ENCODE measurements around the gene GCNT3.
A peak's percentile ranks its signal among the peaks of the same experiment; 100 is the strongest.

Gene GCNT3, protein sequence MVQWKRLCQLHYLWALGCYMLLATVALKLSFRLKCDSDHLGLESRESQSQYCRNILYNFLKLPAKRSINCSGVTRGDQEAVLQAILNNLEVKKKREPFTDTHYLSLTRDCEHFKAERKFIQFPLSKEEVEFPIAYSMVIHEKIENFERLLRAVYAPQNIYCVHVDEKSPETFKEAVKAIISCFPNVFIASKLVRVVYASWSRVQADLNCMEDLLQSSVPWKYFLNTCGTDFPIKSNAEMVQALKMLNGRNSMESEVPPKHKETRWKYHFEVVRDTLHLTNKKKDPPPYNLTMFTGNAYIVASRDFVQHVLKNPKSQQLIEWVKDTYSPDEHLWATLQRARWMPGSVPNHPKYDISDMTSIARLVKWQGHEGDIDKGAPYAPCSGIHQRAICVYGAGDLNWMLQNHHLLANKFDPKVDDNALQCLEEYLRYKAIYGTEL

GRCh38 chr15:59611276-59612260 lies at the start of gene GCNT3:
TSS of gene GCNT3 (plus strand) at chr15:59611783. CDS start at chr15:59618239, 6,456 bp downstream.
- peak; percentile 36 for DNase-seq

DNA sequence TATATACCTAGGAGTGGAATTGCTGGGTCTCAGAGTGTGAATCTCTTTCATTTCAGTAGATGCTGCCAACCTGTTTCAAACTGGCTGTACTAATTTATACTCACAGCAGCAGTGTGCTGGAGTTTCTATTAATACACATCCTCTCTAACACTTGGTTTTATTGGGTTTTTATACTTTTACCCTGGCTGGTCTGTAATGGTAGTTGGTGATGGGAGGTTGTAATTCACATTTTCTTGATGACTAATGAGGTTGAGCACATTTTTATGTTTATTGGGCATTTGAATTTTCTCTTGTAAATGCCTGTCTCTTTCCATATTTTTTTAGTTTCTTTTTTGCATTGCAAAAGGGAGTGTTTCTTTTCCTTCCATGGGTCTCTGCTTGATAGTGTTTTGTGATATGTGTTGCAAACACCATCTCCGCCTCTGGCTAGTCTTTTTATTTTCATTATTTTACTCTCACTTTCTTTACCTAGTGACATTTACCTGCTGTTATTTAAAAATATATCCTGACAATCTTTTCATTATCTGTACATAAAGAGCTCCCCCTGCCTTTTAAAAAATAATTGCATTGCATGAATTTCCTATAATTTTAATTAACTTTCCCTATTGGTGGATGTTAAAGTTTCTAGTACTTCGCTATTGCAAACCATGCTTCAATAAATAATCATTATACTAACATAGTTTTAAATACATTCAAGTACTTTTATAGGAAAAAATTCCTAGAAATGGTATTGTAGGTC lies 49.0 kb upstream of the GCNT3 start:
- no peak for DNase-seq

GRCh38 chr15:59565299-59565698 lies 46.3 kb upstream of the GCNT3 start:
- DNase-seq: no peak

DNA sequence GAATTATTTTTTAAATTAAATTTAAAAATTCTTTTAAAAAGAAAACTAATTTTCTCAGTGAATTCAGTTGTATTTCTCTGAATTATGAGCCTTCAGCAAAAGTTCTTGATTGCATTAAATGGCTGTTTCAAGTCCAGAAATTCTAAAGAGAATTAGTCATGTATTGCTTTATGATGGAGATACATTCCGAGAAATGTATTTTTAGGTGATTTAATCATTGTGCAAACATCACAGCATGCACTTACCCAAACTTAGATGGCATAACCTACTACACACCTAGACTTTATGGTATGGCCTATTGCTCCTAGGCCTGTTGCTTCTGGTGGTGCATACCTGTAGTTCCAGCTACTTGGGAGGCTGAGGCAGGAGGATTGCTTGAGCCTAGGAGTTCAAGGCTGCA lies 44.3 kb upstream of the GCNT3 start:
- no peak for DNase-seq

DNA sequence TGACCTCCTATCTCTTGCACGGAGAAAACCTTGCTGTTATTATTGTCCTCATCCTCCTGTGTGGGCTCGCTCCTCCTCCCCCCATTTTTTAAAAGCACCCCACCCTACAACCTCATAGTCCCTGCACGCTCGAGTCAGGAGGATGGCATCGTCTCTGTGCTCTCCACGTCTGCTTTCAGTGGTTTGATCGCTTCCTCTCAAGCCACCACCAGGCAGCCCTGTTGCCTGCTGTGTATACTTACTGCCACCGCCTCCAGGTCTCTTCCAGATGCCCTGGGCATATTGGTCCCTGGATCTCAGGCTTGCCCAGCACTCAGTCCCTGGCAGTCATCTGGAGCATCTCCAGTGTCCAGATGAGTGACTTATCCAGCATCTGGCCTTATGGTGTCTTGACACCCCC lies 42.1 kb upstream of the GCNT3 start:
- DNase-seq: no peak

DNA sequence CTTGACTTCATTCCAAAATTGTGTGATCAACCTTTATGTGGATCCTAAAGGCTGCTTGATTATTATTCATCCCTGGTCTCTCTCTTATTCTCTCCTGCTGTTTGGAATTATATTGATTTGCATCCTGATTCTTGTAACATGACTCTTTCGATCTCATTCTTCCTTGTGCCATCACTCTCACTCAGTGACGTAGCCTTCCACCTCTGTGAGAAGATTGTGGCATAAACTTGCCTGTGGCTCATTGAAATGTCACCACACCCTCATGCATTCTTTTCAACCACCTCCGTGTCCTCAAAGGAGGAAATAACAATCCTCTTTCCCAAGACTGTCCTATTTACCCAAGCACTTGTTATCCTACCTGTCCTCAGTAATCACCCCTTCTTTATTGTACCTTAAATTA lies 41.3 kb upstream of the GCNT3 start:
- DNase-seq: no peak

- DNase-seq: no peak
These were observed 40.0 kb upstream of the GCNT3 start for GRCh38 chr15:59571606-59572005.

GRCh38 chr15:59583088-59583487 lies 28.5 kb upstream of the GCNT3 start:
- no peak for DNase-seq

DNA sequence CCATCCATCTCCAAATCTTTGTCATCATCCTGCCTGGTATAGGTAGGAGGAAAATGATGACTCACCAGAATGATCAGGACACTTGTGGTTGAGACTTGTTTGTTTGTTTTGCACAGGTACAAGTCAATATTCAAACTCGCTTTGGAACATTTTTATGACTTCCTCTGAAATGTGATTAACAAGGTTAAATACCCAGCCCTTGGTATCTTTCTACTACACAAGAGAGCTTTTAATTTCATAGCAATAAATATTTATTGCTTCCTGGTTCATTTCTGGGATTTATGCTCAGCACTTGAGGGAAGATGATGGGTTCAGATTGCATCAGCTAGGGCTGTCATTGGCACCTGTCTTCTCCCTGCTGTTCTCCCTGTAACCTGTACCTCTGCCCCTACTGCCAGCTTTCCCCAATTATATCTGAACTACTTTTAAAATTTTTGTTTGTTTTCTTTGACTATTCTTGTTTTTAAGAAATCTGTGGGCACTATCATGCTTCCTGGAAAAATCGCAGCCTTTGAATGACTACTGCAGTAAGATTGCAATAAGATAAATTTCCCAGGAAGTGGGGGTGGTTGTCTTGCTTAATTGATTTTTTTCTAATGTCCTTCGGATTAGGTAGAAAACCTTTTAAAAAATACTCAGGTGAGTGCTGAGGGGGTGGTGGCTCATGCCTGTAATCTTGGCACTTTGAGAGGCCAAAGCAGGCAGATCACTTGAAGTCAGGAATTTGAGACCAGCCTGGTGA lies 24.3 kb upstream of the GCNT3 start:
- DNase-seq: no peak

GRCh38 chr15:59590027-59590426 lies 21.6 kb upstream of the GCNT3 start:
- DNase-seq: peak; percentile 21

DNA sequence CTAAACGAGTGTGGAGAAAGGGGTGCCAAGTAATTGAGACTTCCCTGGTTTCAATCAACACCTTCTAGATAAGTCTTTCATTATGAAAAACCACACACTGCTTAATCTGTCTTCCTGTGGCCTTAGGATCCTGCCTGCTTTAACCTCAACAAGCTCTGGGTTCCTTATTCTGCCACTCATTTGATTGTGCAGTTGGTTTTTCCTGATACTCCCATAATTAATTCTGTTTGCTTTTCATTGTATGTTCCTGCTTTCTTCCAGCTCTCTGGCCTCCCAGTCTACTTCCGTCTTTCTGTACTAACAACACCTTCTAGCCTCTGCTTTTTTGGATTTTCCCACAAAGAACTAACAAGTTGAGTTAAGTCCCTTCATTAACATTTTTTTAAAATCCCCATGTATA lies 20.2 kb upstream of the GCNT3 start:
- peak; percentile 59 for DNase-seq

DNA sequence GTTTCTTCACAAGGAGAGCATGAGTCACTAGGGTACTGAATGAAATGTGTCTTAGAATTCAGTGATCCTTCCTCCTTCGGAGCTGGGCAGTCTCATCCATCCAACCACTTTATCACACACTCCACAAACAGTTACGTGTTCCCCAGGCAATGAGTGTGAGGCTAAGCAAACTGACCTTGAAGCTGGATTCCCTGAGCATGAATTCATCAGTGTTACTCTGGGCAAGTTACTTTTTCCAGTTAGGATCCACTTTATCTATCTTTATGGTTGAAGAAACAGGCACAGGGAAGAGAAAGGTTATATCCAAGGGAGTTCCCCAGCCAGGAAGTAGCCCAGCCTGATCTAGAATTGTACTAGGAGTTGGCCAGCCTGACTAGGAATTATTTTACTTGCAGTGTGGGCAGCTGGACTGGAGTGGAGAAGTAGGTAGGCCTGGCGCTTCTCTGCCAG lies 17.1 kb upstream of the GCNT3 start:
- DNase-seq: peak; percentile 31

- DNase-seq: no peak
These were observed 16.6 kb upstream of the GCNT3 start for GRCh38 chr15:59594991-59595390.

- DNase-seq: no peak
These were observed 16.1 kb upstream of the GCNT3 start for GRCh38 chr15:59595434-59595915.

- DNase-seq: no peak
These were observed 14.9 kb upstream of the GCNT3 start for GRCh38 chr15:59596640-59597039.

- DNase-seq: no peak
These were observed 13.1 kb upstream of the GCNT3 start for GRCh38 chr15:59598461-59598860.

DNA sequence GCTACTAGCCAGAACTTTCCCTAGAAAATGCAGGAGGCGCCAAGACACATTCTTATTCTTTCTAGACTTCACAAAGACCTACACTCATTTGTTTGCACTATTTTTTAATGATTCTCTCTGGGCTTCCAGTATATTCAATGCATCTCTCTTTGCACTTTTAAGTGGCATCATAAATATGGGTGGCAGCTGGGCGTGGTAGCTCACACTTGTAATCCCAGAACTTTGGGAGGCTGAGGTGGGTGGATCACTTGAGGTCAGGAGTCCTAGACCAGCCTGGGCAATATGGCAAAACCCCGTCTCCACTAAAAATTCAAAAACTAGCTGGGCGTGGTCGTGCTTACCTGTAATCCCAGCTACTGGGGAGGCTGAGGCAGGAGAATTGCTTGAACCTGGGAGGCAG lies 5.6 kb upstream of the GCNT3 start:
- DNase-seq: no peak

DNA sequence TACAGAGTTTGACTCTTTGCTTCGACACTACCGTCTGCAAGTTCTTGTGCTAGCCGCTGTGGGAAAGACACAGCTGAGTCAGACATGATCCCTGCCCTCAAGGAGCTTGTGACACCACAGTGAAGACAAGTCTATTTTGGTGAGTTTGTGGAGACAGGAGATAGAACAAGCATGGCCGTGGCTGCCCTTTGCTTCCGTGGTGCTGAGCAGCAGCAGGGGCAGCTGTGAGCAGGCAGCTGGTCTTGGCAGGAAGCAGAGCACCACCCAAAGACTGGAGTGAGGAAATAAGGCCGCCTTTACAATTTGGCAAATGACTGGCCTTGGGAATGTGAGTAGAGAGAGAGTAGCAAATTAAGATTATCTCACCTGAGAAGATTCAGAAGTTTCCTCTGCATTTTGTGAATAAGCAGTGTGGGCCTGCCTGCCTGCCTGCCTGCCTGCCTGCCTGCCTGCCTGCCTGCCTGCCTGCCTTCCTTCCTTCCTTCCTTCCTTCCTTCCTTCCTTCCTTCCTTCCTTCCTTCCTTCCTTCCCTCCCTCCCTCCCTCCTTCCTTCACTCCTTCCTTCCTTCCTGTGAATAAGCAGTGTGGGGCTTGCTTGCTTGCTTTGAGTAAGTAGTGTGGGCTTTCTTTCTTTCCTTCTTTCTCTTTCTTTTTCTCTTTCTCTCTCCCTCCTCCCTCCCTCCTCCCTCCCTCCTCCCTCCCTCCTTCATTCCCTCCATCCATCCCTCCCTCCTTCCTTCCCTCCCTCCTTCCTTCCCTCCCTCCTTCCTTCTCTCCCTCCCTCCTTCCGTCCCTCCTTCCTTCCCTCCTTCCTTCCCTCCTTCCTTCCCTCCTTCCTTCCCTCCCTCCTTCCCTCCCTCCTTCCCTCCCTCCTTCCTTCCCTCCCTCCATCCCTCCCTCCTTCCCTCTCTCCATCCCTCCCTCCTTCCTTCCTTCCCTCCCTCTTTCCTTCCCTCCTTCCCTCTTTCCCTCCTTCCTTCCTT lies 1.6 kb upstream of the GCNT3 start:
- no peak for DNase-seq

GRCh38 chr15:59614153-59614552 lies 2.6 kb downstream of the GCNT3 start:
- no peak for DNase-seq

DNA sequence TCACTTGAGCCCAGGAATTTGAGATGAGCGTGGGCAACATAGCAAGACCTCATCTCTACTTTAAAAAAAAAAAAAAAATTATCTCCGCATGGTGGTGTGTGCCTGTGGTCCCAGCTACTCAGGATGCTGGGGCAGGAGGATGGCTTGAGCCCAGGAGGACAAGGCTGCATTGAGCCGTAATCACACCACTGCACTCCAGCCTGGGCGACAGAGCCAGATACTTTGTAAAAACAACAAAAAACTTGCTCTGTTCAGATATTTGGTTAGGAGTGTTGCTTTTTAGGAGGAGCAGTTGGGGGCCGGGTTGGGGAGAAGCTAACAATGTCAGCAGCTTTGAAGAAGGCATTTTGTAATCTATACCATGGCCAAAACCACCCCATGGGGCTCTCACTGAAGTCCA lies 4.1 kb downstream of the GCNT3 start:
- DNase-seq: no peak

DNA sequence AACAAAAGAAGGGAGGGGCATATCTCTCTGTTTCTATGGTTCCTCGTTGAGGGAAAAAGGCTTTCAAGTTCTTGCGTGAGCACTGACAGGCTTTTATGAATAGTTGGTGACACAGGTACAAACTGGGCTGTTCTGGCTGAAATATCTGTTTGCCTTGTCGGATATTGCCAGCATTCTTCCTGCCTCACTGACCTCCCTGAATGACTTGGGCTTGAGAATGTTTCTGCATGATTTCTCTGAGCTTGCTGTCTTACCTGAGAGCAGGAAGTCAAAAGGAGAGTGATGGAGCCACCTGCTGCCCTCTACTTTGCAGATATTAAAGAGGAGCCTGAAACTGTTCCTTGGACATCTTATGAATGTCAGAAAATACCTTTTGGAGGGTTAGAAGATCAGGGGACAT lies 4.8 kb downstream of the GCNT3 start:
- no peak for DNase-seq

Measured in MV-4-11 (cell line).